Stimulated activated CD4-positive, alpha-beta T cell treated with anti-CD3 and anti-CD28 coated beads, Interleukin-2, amount 100 ng/mL, for 24 hours (primary cell): ENCODE results near the gene GAB1.

Experiments
- DNase-seq, 2 donors: peaks; one replicate each; pipeline ENCODE4 v3.0.0-alpha.2; 2020

GAB1 gene

GRCh38 chr4:143336781-143337599 lies at the start of gene GAB1:
TSS of gene GAB1 (plus strand) at chr4:143336876. CDS start at chr4:143337189, 313 bp downstream.
- DNase-seq, result peak; percentile 24 to 50

- no peak for DNase-seq
Observed at GRCh38 chr4:143287572-143287923, 49.1 kb upstream of the GAB1 start.

- DNase-seq, result no peak
Observed at GRCh38 chr4:143288171-143288570, 48.5 kb upstream of the GAB1 start.

- no peak for DNase-seq
Observed at GRCh38 chr4:143289370-143289769, 47.3 kb upstream of the GAB1 start.

- DNase-seq, result no peak
Observed at GRCh38 chr4:143291314-143291713, 45.4 kb upstream of the GAB1 start.

GRCh38 chr4:143292858-143293257 lies 43.8 kb upstream of the GAB1 start:
- no peak for DNase-seq

- DNase-seq, result no peak
Observed at GRCh38 chr4:143294310-143294709, 42.4 kb upstream of the GAB1 start.

GRCh38 chr4:143294710-143295275 lies 41.9 kb upstream of the GAB1 start:
- no peak for DNase-seq

- no peak for DNase-seq
Observed at GRCh38 chr4:143296397-143297067, 40.1 kb upstream of the GAB1 start.

- no peak for DNase-seq
Observed at GRCh38 chr4:143300860-143301259, 35.8 kb upstream of the GAB1 start.

- no peak for DNase-seq
Observed at GRCh38 chr4:143302536-143302935, 34.1 kb upstream of the GAB1 start.

GRCh38 chr4:143306788-143307187 lies 29.9 kb upstream of the GAB1 start:
- DNase-seq, result no peak

- DNase-seq, result no peak
Observed at GRCh38 chr4:143307531-143307930, 29.1 kb upstream of the GAB1 start.

GRCh38 chr4:143308377-143308776 lies 28.3 kb upstream of the GAB1 start:
- DNase-seq, result no peak

GRCh38 chr4:143311924-143312323 lies 24.8 kb upstream of the GAB1 start:
- no peak for DNase-seq

- DNase-seq, result no peak
Observed at GRCh38 chr4:143313521-143313920, 23.2 kb upstream of the GAB1 start.

GRCh38 chr4:143313996-143314395 lies 22.7 kb upstream of the GAB1 start:
- DNase-seq, result no peak

GRCh38 chr4:143320113-143320512 lies 16.6 kb upstream of the GAB1 start:
- no peak for DNase-seq

- no peak for DNase-seq
Observed at GRCh38 chr4:143326735-143327134, 9.9 kb upstream of the GAB1 start.

GRCh38 chr4:143329985-143330384 lies 6.7 kb upstream of the GAB1 start:
- no peak for DNase-seq

- peak; percentile 21 to 43 for DNase-seq
Observed at GRCh38 chr4:143335979-143336780, 496 bp upstream of the GAB1 start.

GRCh38 chr4:143337600-143338287 lies 1.1 kb downstream of the GAB1 start:
- peak in 1 of 2 donors; percentile 9 for DNase-seq

GRCh38 chr4:143338313-143338712 lies 1.6 kb downstream of the GAB1 start:
- DNase-seq, result no peak
